CD4-positive, alpha-beta memory T cell (primary cell): ENCODE data around the gene SPATA20. TPM values are rescaled to one million over a fixed set of nuclear protein-coding genes. Genes with fewer than 3 reads are reported as not detected.

ENCODE experiments used
- CTCF ChIA-PET: fragments of 350-600 bp; sonication (Branson Sonifier 250); formaldehyde crosslinking; loops from one replicate; lab custom pipeline; 2021; ENCODE audit warnings: inconsistent platforms; ENCODE audit not compliant: partially characterized antibody; lab: Charles Lee
- POLR2A ChIA-PET: fragments of 350-600 bp; sonication (Branson Sonifier 250); formaldehyde crosslinking; loops from one replicate; lab custom pipeline; 2021; ENCODE audit not compliant: partially characterized antibody; lab: Charles Lee
- DNase-seq, 5 donors: peaks; one replicate each; pipeline versions ENCODE4 v3.0.0 to v3.0.0-alpha.2; 2020 to 2022; ENCODE audit warnings: mixed read lengths in 1 of 5
- H3K27ac ChIP-seq: one replicate; pipeline ENCODE4 v1.7.0; 2013; ENCODE audit warnings: low read depth, low read length
- H3K27me3 ChIP-seq: 2 replicates; pipeline ENCODE4 v1.7.0; 2013; ENCODE audit warnings: mild to moderate bottlenecking, low read length, moderate library complexity; ENCODE audit not compliant: insufficient read depth
- H3K36me3 ChIP-seq: 2 replicates; pipeline ENCODE4 v1.7.0; 2013; ENCODE audit warnings: mild to moderate bottlenecking, low read length, moderate library complexity; ENCODE audit not compliant: insufficient read depth
- H3K4me1 ChIP-seq: 2 replicates; pipeline ENCODE4 v1.7.0; 2013; ENCODE audit warnings: mild to moderate bottlenecking, low read length, moderate library complexity; ENCODE audit not compliant: insufficient read depth
- H3K4me3 ChIP-seq, 2 donors: one replicate each; pipeline ENCODE4 v1.7.0; 2013; ENCODE audit warnings: low read length in 2 of 2, mild to moderate bottlenecking in 1 of 2
- H3K9me3 ChIP-seq, 2 donors: one replicate each; pipeline ENCODE4 v1.7.0; 2013; ENCODE audit warnings: low read length in 2 of 2, control low read depth in 1 of 2; ENCODE audit not compliant: control insufficient read depth in 1 of 2
- H3K27ac Mint-ChIP-seq, 7 donors: one replicate each; pipeline ENCODE4 v1.8.0; 2020 to 2021; ENCODE audit warnings: mixed read lengths in 7 of 7, mild to moderate bottlenecking in 6 of 7, inconsistent platforms in 3 of 7, moderate library complexity in 3 of 7
- H3K27me3 Mint-ChIP-seq, 2 donors: one replicate each; pipeline ENCODE4 v1.8.0; 2020 to 2021; ENCODE audit warnings: mixed read lengths in 2 of 2
- H3K36me3 Mint-ChIP-seq, 2 donors: one replicate each; pipeline ENCODE4 v1.8.0; 2020 to 2021; ENCODE audit warnings: mixed read lengths in 2 of 2, inconsistent platforms in 1 of 2, mild to moderate bottlenecking in 1 of 2
- H3K4me1 Mint-ChIP-seq, 4 donors: one replicate each; pipeline ENCODE4 v1.8.0; 2020 to 2021; ENCODE audit warnings: mixed read lengths in 4 of 4, mild to moderate bottlenecking in 1 of 4
- H3K4me3 Mint-ChIP-seq, 8 donors: one replicate each; pipeline ENCODE4 v1.8.0; 2020 to 2021; ENCODE audit warnings: mixed read lengths in 8 of 8, mild to moderate bottlenecking in 7 of 8, moderate library complexity in 6 of 8, inconsistent platforms in 3 of 8
- H3K9me3 Mint-ChIP-seq, 8 donors: one replicate each; pipeline ENCODE4 v1.8.0; 2020 to 2021; ENCODE audit warnings: mixed read lengths in 8 of 8, mild to moderate bottlenecking in 5 of 8, inconsistent platforms in 3 of 8, moderate library complexity in 1 of 8
- intact Hi-C: fragments of 100-400 bp; cut with micrococcal nuclease; formaldehyde crosslinking; loops from one replicate; pipeline ENCODE4 v1.15.1; 2023
- polyA plus RNA-seq, 2 donors: library from polyadenylated mRNA; unstranded; fragments of 300-500 nt; fragmentation: Illumina TruSeq; gene quantifications; one replicate each; pipeline ENCODE4 v1.2.3, GENCODE V29; 2021
- total RNA-seq, 2 experiments: library from RNA; stranded (reverse); gene quantifications; one replicate each; pipeline ENCODE4 v1.2.3, GENCODE V29; 2021

The SPATA20 gene
- total and polyA plus RNA-seq, 4 experiments from 2014 or later, result 5.4 to 14.1 (median 10.3) TPM

- Histone ChIP-seq H3K36me3 (no peaks in the 10 kb centered on the region), H3K4me3 (no peak overlapping the region), H3K27ac (no peak overlapping the region), H3K27me3 (peaks cover 10% of the 10 kb centered on the region), H3K9me3 (no peaks in the 10 kb centered on the region), H3K4me1 (peaks cover 14% of the 10 kb centered on the region)
- CTCF ChIA-PET, result no interaction called here
- Mint-ChIP-seq H3K4me3 (no peak overlapping the region), H3K9me3 (no peaks in the 10 kb centered on the region), H3K36me3 (no peaks in the 10 kb centered on the region), H3K4me1 (peaks cover 5 to 16% (median 10%) of the 10 kb centered on the region in 4 donors), H3K27me3 (peaks cover 26 to 35% of the 10 kb centered on the region in 2 donors), H3K27ac (no peak overlapping the region)
- POLR2A ChIA-PET, result no interaction called here
- no peak for DNase-seq
- intact Hi-C loops, result no loop called here
Observed at GRCh38 chr17:50569592-50569991, 22.6 kb downstream of the SPATA20 start.

GRCh38 chr17:50570032-50570431 is 23.1 kb downstream of the SPATA20 start:
- Histone ChIP-seq H3K9me3 (no peaks in the 10 kb centered on the region), H3K4me3 (no peak overlapping the region), H3K36me3 (no peaks in the 10 kb centered on the region), H3K4me1 (peaks cover 12% of the 10 kb centered on the region), H3K27ac (no peak overlapping the region), H3K27me3 (peaks cover 10% of the 10 kb centered on the region)
- CTCF ChIA-PET, result no interaction called here
- Mint-ChIP-seq H3K27ac (peak overlapping the region in 1 of 7 donors; percentile 22), H3K9me3 (no peaks in the 10 kb centered on the region), H3K4me1 (peaks cover 3 to 16% (median 7%) of the 10 kb centered on the region in 4 donors), H3K27me3 (peaks cover 25 to 32% of the 10 kb centered on the region in 2 donors), H3K4me3 (no peak overlapping the region), H3K36me3 (no peaks in the 10 kb centered on the region)
- POLR2A ChIA-PET, result no interaction called here
- no peak for DNase-seq
- intact Hi-C loops, result no loop called here

- H3K36me3 Mint-ChIP-seq, result no peaks in the 10 kb centered on the region
- intact Hi-C loops, result no loop called here
- no peak overlapping the region for H3K27ac ChIP-seq
- H3K9me3 Mint-ChIP-seq, result no peaks in the 10 kb centered on the region
- CTCF ChIA-PET, result no interaction called here
- peaks cover 23 to 28% of the 10 kb centered on the region in 2 donors for H3K27me3 Mint-ChIP-seq
- POLR2A ChIA-PET, result no interaction called here
- peaks cover 3 to 13% (median 5%) of the 10 kb centered on the region in 4 donors for H3K4me1 Mint-ChIP-seq
- no peaks in the 10 kb centered on the region for H3K9me3 ChIP-seq
- no peak overlapping the region for H3K4me3 ChIP-seq
- no peak overlapping the region for H3K27ac Mint-ChIP-seq
- peaks cover 10% of the 10 kb centered on the region for H3K27me3 ChIP-seq
- no peak for DNase-seq
- no peak overlapping the region for H3K4me3 Mint-ChIP-seq
- H3K4me1 ChIP-seq, result peaks cover 7% of the 10 kb centered on the region
- no peaks in the 10 kb centered on the region for H3K36me3 ChIP-seq
Observed at GRCh38 chr17:50570528-50570927, 23.6 kb downstream of the SPATA20 start.

GRCh38 chr17:50571681-50572080 is 24.7 kb downstream of the SPATA20 start:
- peaks cover under 1% of the 10 kb centered on the region for H3K27me3 ChIP-seq
- Mint-ChIP-seq H3K36me3 (no peaks in the 10 kb centered on the region), H3K27ac (no peak overlapping the region), H3K4me3 (no peak overlapping the region), H3K27me3 (peaks cover 14 to 20% of the 10 kb centered on the region in 2 donors), H3K4me1 (peaks cover 0 to 2% (median 0%) of the 10 kb centered on the region in 4 donors), H3K9me3 (no peaks in the 10 kb centered on the region)
- intact Hi-C loops, result no loop called here
- no peak overlapping the region for H3K4me3 ChIP-seq
- POLR2A ChIA-PET, result no interaction called here
- H3K36me3 ChIP-seq, result no peaks in the 10 kb centered on the region
- H3K4me1 ChIP-seq, result no peaks in the 10 kb centered on the region
- no peak overlapping the region for H3K27ac ChIP-seq
- H3K9me3 ChIP-seq, result no peaks in the 10 kb centered on the region
- DNase-seq, result no peak
- CTCF ChIA-PET, result interaction anchor here (0.6 kb wide), 1 partner anchor 721 kb away, joined by 4 read pairs; no protein-coding TSS in a partner anchor

- H3K27me3 ChIP-seq, result no peaks in the 10 kb centered on the region
- CTCF ChIA-PET, result no interaction called here
- no peaks in the 10 kb centered on the region for H3K36me3 ChIP-seq
- H3K27ac Mint-ChIP-seq, result no peak overlapping the region
- H3K9me3 ChIP-seq, result no peaks in the 10 kb centered on the region
- H3K27me3 Mint-ChIP-seq, result peaks cover 11 to 16% of the 10 kb centered on the region in 2 donors
- no peaks in the 10 kb centered on the region for H3K4me1 Mint-ChIP-seq
- H3K4me3 ChIP-seq, result no peak overlapping the region
- intact Hi-C loops, result no loop called here
- no peaks in the 10 kb centered on the region for H3K9me3 Mint-ChIP-seq
- POLR2A ChIA-PET, result no interaction called here
- no peak overlapping the region for H3K4me3 Mint-ChIP-seq
- no peak for DNase-seq
- H3K36me3 Mint-ChIP-seq, result no peaks in the 10 kb centered on the region
- H3K27ac ChIP-seq, result no peak overlapping the region
- H3K4me1 ChIP-seq, result no peaks in the 10 kb centered on the region
Observed at GRCh38 chr17:50572541-50572940, 25.6 kb downstream of the SPATA20 start.

GRCh38 chr17:50573866-50574611 is 27.1 kb downstream of the SPATA20 start:
- Histone ChIP-seq H3K9me3 (no peaks in the 10 kb centered on the region), H3K4me3 (no peak overlapping the region), H3K27me3 (no peaks in the 10 kb centered on the region), H3K36me3 (no peaks in the 10 kb centered on the region), H3K27ac (no peak overlapping the region), H3K4me1 (no peaks in the 10 kb centered on the region)
- CTCF ChIA-PET, result no interaction called here
- no peak overlapping the region for H3K27ac Mint-ChIP-seq
- H3K9me3 Mint-ChIP-seq, result no peaks in the 10 kb centered on the region
- POLR2A ChIA-PET, result no interaction called here
- H3K4me3 Mint-ChIP-seq, result no peak overlapping the region
- H3K36me3 Mint-ChIP-seq, result no peaks in the 10 kb centered on the region
- no peaks in the 10 kb centered on the region for H3K4me1 Mint-ChIP-seq
- peaks cover 8 to 22% of the 10 kb centered on the region in 2 donors for H3K27me3 Mint-ChIP-seq
- intact Hi-C loops, result no loop called here
- no peak for DNase-seq

GRCh38 chr17:50575581-50576210 is 28.7 kb downstream of the SPATA20 start:
- H3K27ac ChIP-seq, result no peak overlapping the region
- H3K27me3 ChIP-seq, result no peaks in the 10 kb centered on the region
- H3K4me3 ChIP-seq, result no peak overlapping the region
- Mint-ChIP-seq H3K36me3 (no peaks in the 10 kb centered on the region), H3K27ac (no peak overlapping the region), H3K9me3 (no peaks in the 10 kb centered on the region), H3K4me3 (no peak overlapping the region), H3K27me3 (peaks cover 10 to 21% of the 10 kb centered on the region in 2 donors), H3K4me1 (no peaks in the 10 kb centered on the region)
- intact Hi-C loops, result no loop called here
- ChIA-PET POLR2A (no interaction called here), CTCF (no interaction called here)
- no peaks in the 10 kb centered on the region for H3K9me3 ChIP-seq
- H3K4me1 ChIP-seq, result no peaks in the 10 kb centered on the region
- DNase-seq, result no peak
- H3K36me3 ChIP-seq, result no peaks in the 10 kb centered on the region
